NB4 (cell line): ENCODE results near the gene IBTK.

Experiments
- DNase-seq: peaks from one replicate; pipeline ENCODE4 v3.0.0; 2010; ENCODE audit warnings: low read depth
- H3K4me3 ChIP-seq: one replicate; pipeline ENCODE4 v1.5.1; 2011; ENCODE audit warnings: mild to moderate bottlenecking, low read depth, low read length, moderate library complexity
- CTCF ChIP-seq: IDR thresholded peaks from one replicate; pipeline ENCODE4 v1.5.1; 2012; ENCODE audit warnings: low read depth, low read length
- MAX ChIP-seq: IDR thresholded peaks from 2 replicates; pipeline ENCODE4 v1.6.1; 2011; ENCODE audit warnings: low read depth, low read length
- MYC ChIP-seq: IDR thresholded peaks from 2 replicates; pipeline ENCODE4 v1.6.1; 2011; ENCODE audit warnings: low read depth, low read length
- POLR2A ChIP-seq: IDR thresholded peaks from 2 replicates; pipeline ENCODE4 v1.6.1; 2011; ENCODE audit warnings: mild to moderate bottlenecking; ENCODE audit not compliant: insufficient read length; ENCODE audit errors: extremely low read depth

IBTK gene

GRCh38 chr6:82185948-82186535 is 61.5 kb downstream of the IBTK start:
- no peak overlapping the region for H3K4me3 ChIP-seq
- no peak for DNase-seq
- TF ChIP-seq POLR2A (no peak), MAX (no peak), CTCF (no peak), MYC (no peak)

- TF ChIP-seq MAX, result no peak
- no peak for TF ChIP-seq POLR2A
- no peak for TF ChIP-seq MYC
- TF ChIP-seq CTCF, result no peak
- H3K4me3 ChIP-seq, result no peak overlapping the region
- no peak for DNase-seq
Measured at GRCh38 chr6:82183642-82184282, 63.8 kb downstream of the IBTK start.

- no peak for TF ChIP-seq MYC
- TF ChIP-seq CTCF, result no peak
- TF ChIP-seq POLR2A, result no peak
- TF ChIP-seq MAX, result no peak
- no peak for DNase-seq
- H3K4me3 ChIP-seq, result no peak overlapping the region
Measured at GRCh38 chr6:82182756-82183155, 64.8 kb downstream of the IBTK start.

- TF ChIP-seq MYC (no peak), MAX (no peak), CTCF (no peak), POLR2A (no peak)
- DNase-seq, result no peak
- H3K4me3 ChIP-seq, result no peak overlapping the region
Measured at GRCh38 chr6:82179415-82179814, 68.1 kb downstream of the IBTK start.

- H3K4me3 ChIP-seq, result no peak overlapping the region
- DNase-seq, result no peak
- TF ChIP-seq CTCF, result no peak
- TF ChIP-seq MAX, result no peak
- TF ChIP-seq POLR2A, result no peak
- TF ChIP-seq MYC, result no peak
Measured at GRCh38 chr6:82178759-82179112, 68.8 kb downstream of the IBTK start.
